ENCODE measurements around the gene MEX3B.
"Not testable (repeated sequence)": the region's sequence is repeated elsewhere in the genome, so short reads cannot be mapped to it uniquely, and the experiment has no call there.

The MEX3B gene

GRCh38 chr15:82005239-82005638 lies 40.6 kb downstream of the MEX3B start:
- no peak for DNase-seq (ENCODE audit: low spot score)

DNA sequence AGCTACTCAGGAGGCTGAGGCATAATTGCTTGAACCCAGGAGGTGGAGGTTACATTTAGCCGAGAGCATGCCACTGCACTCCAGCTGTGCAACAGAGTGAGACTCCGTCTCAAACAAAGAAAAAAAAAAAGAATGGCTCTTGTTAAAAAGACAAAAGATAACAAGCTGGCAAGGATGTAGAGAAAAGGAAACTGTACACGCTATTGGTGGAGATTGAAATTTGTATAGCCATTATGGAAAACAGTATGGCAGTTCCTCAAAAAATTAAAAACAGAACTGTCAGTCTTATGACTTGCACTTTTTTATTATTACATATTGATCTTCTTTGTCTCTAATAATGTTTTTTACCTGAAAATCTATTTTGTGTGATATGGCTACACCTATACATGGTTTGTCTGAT lies 41.9 kb downstream of the MEX3B start:
- no peak for DNase-seq (ENCODE audit: low spot score)

DNA sequence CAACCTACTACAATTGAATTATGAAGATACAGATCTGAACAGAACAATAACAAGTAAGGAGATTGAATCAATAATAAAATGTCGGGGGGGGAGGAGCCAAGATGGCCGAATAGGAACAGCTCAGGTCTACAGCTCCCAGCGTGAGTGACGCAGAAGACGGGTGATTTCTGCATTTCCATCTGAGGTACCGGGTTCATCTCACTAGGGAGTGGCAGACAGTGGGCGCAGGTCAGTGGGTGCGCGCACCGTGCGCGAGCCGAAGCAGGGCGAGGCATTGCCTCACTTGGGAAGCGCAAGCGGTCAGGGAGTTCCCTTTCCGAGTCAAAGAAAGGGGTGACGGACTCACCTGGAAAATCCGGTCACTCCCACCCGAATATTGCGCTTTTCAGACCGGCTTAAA lies 50.7 kb downstream of the MEX3B start:
- DNase-seq (ENCODE audit: low spot score) = not testable (repeated sequence)

DNA sequence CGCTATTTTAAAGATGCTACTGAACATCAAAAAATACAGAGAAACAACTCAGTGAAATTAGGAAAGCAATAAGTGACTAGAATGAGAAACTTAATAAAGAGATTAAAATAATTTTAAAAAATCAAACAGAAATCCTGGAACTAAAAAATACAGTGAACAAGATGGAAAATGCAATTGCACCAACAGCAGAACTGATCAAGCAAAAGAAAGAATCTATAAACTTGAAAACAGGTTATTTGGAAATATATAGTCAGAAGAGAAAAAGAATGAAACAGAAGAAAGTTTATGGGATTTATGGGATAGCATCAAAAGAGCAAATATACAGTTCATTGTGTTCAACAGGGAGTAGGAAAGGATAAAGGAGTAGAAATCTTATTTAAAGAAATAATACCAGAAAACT lies 53.3 kb downstream of the MEX3B start:
- DNase-seq (ENCODE audit: low spot score) = no peak
